GM21381 (cell line): ENCODE results near the gene GET3.

Source experiments
- ATAC-seq: cut with Tn5 transposase; IDR thresholded peaks from one replicate; pipeline ENCODE4 v1.9.1; 2021; ENCODE audit warnings: mild to moderate bottlenecking, moderate library complexity; ENCODE audit not compliant: unreplicated experiment

GET3 gene

GRCh38 chr19:12750851-12751250 lies 13.6 kb downstream of the GET3 start:
- no peak for ATAC-seq

- ATAC-seq: no peak
These were observed 14.3 kb downstream of the GET3 start, which contains the start of gene BEST2 for GRCh38 chr19:12751635-12752034. BEST2 (plus strand) TSS chr19:12751791; CDS start chr19:12752593, 802 bp downstream.

- no peak for ATAC-seq
These were observed 14.9 kb downstream of the GET3 start for GRCh38 chr19:12752056-12752781.

GRCh38 chr19:12754465-12755196 lies 17.3 kb downstream of the GET3 start:
- no peak for ATAC-seq

- no peak for ATAC-seq
These were observed 19.0 kb downstream of the GET3 start for GRCh38 chr19:12756150-12756883.

GRCh38 chr19:12757544-12758274 lies 20.4 kb downstream of the GET3 start:
- ATAC-seq: no peak

- no peak for ATAC-seq
These were observed 22.4 kb downstream of the GET3 start for GRCh38 chr19:12759686-12760085.

- no peak for ATAC-seq
These were observed 25.8 kb downstream of the GET3 start for GRCh38 chr19:12763100-12763499.

GRCh38 chr19:12764698-12765097 lies 27.4 kb downstream of the GET3 start:
- ATAC-seq: no peak

- ATAC-seq: no peak
These were observed 28.8 kb downstream of the GET3 start for GRCh38 chr19:12766051-12766521.

GRCh38 chr19:12767150-12767549 lies 29.9 kb downstream of the GET3 start:
- ATAC-seq: no peak

GRCh38 chr19:12767666-12768065 lies 30.4 kb downstream of the GET3 start:
- no peak for ATAC-seq

GRCh38 chr19:12769689-12770088 lies 32.4 kb downstream of the GET3 start:
- ATAC-seq: no peak

GRCh38 chr19:12770922-12771321 lies 33.6 kb downstream of the GET3 start:
- no peak for ATAC-seq

- no peak for ATAC-seq
These were observed 35.0 kb downstream of the GET3 start for GRCh38 chr19:12772323-12772722.

GRCh38 chr19:12773571-12773970 lies 36.3 kb downstream of the GET3 start:
- no peak for ATAC-seq

- no peak for ATAC-seq
These were observed 37.6 kb downstream of the GET3 start, which contains the start of gene HOOK2 for GRCh38 chr19:12774588-12775555. HOOK2 (minus strand) TSS chr19:12775552; CDS start chr19:12775449, 103 bp downstream.

- no peak for ATAC-seq
These were observed 40.1 kb downstream of the GET3 start for GRCh38 chr19:12777217-12778016.
